GM18951 (cell line): Measurements from ENCODE around the gene PDS5A.

ENCODE experiments used
- POLR2A ChIP-seq: IDR thresholded peaks from 4 replicates; pipeline ENCODE4 v1.6.1; 2011; ENCODE audit warnings: mild to moderate bottlenecking; ENCODE audit not compliant: insufficient read length, insufficient read depth; ENCODE audit errors: extremely low read depth
- in situ Hi-C: fragments of 300-500 bp; cut with MboI; formaldehyde crosslinking; loops from one replicate; pipeline ENCODE4 v1.12.0; 2022; ENCODE audit warnings: low sequenced_read_pairs, mixed read lengths, inconsistent platforms; ENCODE audit not compliant: unreplicated experiment

PDS5A gene

GRCh38 chr4:39900966-39901365 lies 76.7 kb downstream of the PDS5A start:
- in situ Hi-C loops, result no loop called here

GRCh38 chr4:39899291-39899690 lies 78.4 kb downstream of the PDS5A start:
- in situ Hi-C loops, result no loop called here
- no peak for TF ChIP-seq POLR2A

More at GRCh38 chr4:39900966-39901365, 76.7 kb downstream of the PDS5A start:
- no peak for TF ChIP-seq POLR2A

- no peak for TF ChIP-seq POLR2A
- in situ Hi-C loops, result no loop called here
Measured at GRCh38 chr4:39898015-39898414, 79.7 kb downstream of the PDS5A start.

GRCh38 chr4:39893693-39894072 lies 84.0 kb downstream of the PDS5A start:
- in situ Hi-C loops, result no loop called here
- no peak for TF ChIP-seq POLR2A

GRCh38 chr4:39892988-39893692 lies 84.6 kb downstream of the PDS5A start:
- TF ChIP-seq POLR2A, result no peak
- in situ Hi-C loops, result no loop called here

GRCh38 chr4:39889226-39889625 lies 88.5 kb downstream of the PDS5A start:
- no peak for TF ChIP-seq POLR2A
- in situ Hi-C loops, result no loop called here

GRCh38 chr4:39888541-39888940 lies 89.2 kb downstream of the PDS5A start:
- no peak for TF ChIP-seq POLR2A
- in situ Hi-C loops, result no loop called here

GRCh38 chr4:39883646-39884045 lies 94.1 kb downstream of the PDS5A start:
- in situ Hi-C loops, result no loop called here
- TF ChIP-seq POLR2A, result no peak

GRCh38 chr4:39881789-39882188 lies 95.9 kb downstream of the PDS5A start:
- in situ Hi-C loops, result no loop called here
- TF ChIP-seq POLR2A, result no peak

- in situ Hi-C loops, result no loop called here
- no peak for TF ChIP-seq POLR2A
Measured at GRCh38 chr4:39877971-39878370, 99.7 kb downstream of the PDS5A start.

GRCh38 chr4:39873823-39874222 lies 103.9 kb downstream of the PDS5A start:
- no peak for TF ChIP-seq POLR2A
- in situ Hi-C loops, result no loop called here

GRCh38 chr4:39865280-39865679 lies 112.4 kb downstream of the PDS5A start:
- in situ Hi-C loops, result no loop called here
- no peak for TF ChIP-seq POLR2A

GRCh38 chr4:39864391-39864790 lies 113.3 kb downstream of the PDS5A start:
- no peak for TF ChIP-seq POLR2A
- in situ Hi-C loops, result no loop called here

- TF ChIP-seq POLR2A, result no peak
- in situ Hi-C loops, result no loop called here
Measured at GRCh38 chr4:39860804-39861203, 116.9 kb downstream of the PDS5A start.
